GM11168 (cell line): ENCODE results near the gene DNTT.

Source experiments
- in situ Hi-C: fragments of 300-500 bp; cut with MboI; formaldehyde crosslinking; loops from one replicate; pipeline ENCODE4 v1.12.0; 2022; ENCODE audit warnings: low sequenced_read_pairs; ENCODE audit not compliant: unreplicated experiment

DNTT gene

DNA sequence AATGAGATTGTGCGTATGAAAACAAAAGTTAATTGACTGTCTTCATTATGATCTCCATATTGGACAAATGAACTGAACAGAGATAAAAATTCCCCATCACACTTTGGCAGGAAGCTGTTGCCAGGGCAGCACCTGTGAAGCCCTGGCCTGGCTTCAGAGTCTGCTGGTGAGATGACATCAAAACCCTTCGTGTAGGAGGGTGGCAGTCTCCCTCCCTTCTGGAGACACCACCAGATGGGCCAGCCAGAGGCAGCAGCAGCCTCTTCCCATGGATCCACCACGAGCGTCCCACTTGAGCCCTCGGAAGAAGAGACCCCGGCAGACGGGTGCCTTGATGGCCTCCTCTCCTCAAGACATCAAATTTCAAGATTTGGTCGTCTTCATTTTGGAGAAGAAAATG is at the start of gene DNTT:
Gene DNTT, plus strand, starts transcription at position 205 of the 400 bp plus-strand sequence. Its CDS starts 64 bp downstream, at position 269.
- in situ Hi-C loops = loop anchor here (25.0 kb wide), 1 partner anchor 292 kb away; no protein-coding TSS in a partner anchor

- in situ Hi-C loops = no loop called here
These were observed 49.3 kb upstream of the DNTT start for GRCh38 chr10:96254976-96255375.

GRCh38 chr10:96255549-96256333 is 48.5 kb upstream of the DNTT start:
- in situ Hi-C loops = no loop called here

DNA sequence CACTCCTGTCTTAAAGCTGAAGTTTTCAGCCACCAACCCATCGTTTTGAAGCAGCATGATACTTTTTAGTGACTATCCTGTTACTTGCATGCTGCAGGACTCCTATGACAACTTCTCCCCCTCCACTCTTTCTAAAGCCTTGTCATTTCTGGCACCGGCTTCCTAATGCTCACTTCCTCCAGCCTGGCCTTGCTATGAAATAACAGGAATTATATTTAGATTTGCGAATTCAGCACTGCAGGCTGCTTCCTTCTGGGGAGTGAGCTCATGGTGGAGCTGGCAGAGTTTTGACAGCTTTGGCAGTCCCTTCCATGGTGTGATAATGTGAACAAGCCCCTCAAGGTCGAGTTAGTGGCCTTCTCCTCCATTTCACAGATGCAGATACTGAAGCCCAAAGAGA is 46.3 kb upstream of the DNTT start:
- in situ Hi-C loops = no loop called here

GRCh38 chr10:96259150-96259549 is 45.1 kb upstream of the DNTT start:
- in situ Hi-C loops = no loop called here

DNA sequence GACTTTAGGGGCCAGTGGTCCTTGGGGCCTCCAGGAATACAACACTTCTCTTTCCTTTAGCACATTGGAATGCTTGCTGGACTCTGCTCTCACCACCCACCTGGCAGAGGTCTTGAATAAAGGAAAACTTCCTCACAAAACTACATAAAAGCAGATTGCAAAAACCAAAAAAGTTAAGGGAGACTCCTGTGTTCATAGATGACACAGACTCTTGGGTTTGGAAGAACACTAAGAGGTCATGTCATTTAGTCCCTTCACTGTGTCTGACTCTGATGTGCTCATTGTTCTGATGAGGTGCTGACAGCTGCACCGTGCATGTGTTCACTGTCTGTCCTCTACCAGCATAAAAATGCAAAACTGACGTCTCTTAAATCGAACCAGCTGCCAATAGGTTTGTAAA is 44.2 kb upstream of the DNTT start:
- in situ Hi-C loops = no loop called here

- in situ Hi-C loops = no loop called here
These were observed 43.1 kb upstream of the DNTT start for GRCh38 chr10:96261132-96261531.

GRCh38 chr10:96261930-96262329 is 42.3 kb upstream of the DNTT start:
- in situ Hi-C loops = no loop called here

DNA sequence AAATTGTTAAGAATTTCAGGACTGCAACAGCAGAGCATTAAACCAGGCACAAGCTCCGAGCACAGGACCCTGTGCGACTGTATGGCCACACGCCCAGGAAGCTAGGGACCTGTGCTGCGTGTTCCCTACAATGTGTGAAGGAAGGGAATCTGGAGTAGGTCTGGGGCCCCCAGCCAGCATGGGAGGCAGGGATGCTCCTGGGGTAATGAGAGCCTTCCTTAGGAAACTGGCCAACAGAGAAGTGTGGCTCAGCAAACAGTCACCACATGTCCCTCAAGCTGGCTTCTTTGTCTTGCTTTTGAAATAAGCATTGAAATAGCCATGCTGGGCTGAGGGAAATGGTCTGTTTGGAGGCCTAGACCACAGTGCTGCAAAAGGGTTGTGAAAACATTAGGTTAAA is 41.1 kb upstream of the DNTT start:
- in situ Hi-C loops = no loop called here

- in situ Hi-C loops = no loop called here
These were observed 40.6 kb upstream of the DNTT start for GRCh38 chr10:96263669-96264068.

GRCh38 chr10:96264938-96265337 is 39.3 kb upstream of the DNTT start:
- in situ Hi-C loops = no loop called here

- in situ Hi-C loops = no loop called here
These were observed 38.0 kb upstream of the DNTT start for GRCh38 chr10:96266118-96266770.

DNA sequence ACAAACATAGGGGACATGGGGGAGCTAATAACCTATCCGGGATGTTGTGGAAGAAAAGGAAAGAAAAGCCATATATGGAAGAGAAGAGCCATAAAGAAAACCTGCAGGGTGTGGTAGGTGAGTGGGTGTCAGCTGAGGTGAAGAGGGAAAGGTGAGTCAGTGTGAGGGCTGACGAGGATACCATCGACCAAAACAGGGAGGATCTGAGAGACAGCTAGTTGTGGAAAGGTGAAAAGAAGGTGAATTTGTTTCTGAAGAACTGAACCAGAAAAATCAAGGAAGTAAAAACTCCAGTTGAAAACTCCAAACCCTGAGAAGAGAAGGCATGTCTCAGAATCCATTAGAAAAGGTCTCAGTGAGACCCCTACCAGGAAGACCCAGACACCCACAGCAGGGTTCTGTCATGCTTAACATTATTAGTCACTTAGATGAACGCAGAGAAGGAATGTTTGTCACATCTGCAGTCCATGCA is 37.0 kb upstream of the DNTT start:
- in situ Hi-C loops = no loop called here

GRCh38 chr10:96268341-96268909 is 35.8 kb upstream of the DNTT start:
- in situ Hi-C loops = no loop called here

GRCh38 chr10:96269438-96270300 is 34.6 kb upstream of the DNTT start:
- in situ Hi-C loops = no loop called here

DNA sequence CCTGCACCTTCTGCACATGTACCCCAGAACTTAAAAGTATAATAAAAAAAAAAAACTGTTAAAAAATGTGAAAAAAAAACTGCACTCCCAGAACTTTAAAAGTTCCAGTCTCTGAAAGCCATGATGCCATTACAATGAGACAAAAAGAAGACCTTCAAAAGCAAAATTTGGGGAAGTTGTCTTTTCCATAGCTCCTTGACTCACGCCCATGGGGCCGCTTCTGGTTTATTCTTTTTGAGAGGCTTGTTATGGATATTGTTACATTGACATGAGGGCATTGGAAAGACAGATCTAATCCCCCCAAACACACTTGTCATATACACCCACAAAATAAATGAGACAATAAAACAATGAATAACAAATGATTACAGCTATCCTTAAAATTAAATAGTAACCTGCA is 33.7 kb upstream of the DNTT start:
- in situ Hi-C loops = no loop called here

DNA sequence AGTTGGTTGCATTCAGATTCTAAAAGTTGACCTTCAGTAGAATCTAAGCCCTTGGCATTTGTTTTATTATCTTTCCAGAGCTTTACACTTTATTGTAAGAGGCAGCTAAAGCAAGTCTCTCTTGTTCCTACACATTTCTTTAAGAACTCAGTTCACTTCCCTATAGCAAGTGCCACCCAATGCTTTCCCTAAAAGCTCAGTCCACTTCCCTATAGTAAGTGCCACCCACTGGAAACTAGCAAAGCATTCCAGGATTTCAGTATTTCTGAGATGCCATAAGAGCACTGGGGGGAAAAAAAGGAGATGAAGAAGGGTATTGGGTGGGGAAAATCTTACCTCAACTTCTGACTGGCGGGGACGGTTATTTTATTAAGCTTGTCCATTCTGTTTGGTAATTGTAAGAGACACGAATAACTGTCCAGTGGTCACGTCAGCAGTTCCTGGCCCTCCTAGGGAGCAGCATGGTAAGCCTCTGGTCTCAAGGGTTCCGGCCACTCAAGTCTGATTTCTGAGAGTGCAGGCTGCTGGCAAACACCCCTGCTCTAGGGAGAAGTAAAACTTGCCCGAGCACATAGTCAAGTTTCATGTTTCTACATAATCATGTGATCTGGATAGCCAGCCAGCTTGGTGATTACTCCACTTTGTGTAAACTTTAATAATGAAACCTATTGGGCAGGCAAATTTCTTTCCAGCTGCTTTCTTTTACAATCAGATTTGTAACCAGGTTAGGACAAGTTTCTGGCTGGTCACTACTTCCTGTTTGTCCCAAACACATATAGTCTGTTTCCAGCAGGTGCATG is 33.0 kb upstream of the DNTT start, which contains the start of gene BLNK:
Gene BLNK, minus strand, starts transcription at position 554 of the 800 bp plus-strand sequence. Its CDS starts 171 bp downstream, at position 383.
- in situ Hi-C loops = no loop called here

GRCh38 chr10:96272316-96273280 is 31.6 kb upstream of the DNTT start:
- in situ Hi-C loops = no loop called here
